HL-60 (cell line): Measurements from ENCODE around the gene FAM240A.

Experiments
- DNase-seq, 2 experiments: peaks; one replicate each; pipeline ENCODE4 v3.0.0-alpha.2; 2010 to 2020; ENCODE audit warnings: low read depth in 1 of 2, low spot score in 1 of 2
- H3K27ac ChIP-seq: fragments of 250-450 bp; sonication (Bioruptor Pico); replicated peaks from 2 replicates; pipeline ENCODE4 v1.5.1; 2020; ENCODE audit warnings: mild to moderate bottlenecking, moderate library complexity
- H3K27me3 ChIP-seq: fragments of 250-450 bp; sonication (Bioruptor Pico); 2 replicates; pipeline ENCODE4 v1.5.1; 2021; ENCODE audit warnings: mild to moderate bottlenecking, moderate library complexity; ENCODE audit not compliant: insufficient read depth, poor library complexity, severe bottlenecking
- H3K4me3 ChIP-seq: replicated peaks from 2 replicates; pipeline ENCODE4 v1.5.1; 2011; ENCODE audit warnings: mild to moderate bottlenecking, control low read depth, low read length; ENCODE audit not compliant: insufficient read depth
- CTCF ChIP-seq: IDR thresholded peaks from one replicate; pipeline ENCODE4 v1.5.1; 2011; ENCODE audit warnings: low read length, control low read depth, inconsistent platforms; ENCODE audit not compliant: insufficient read depth
- GABPA ChIP-seq: IDR thresholded peaks from 2 replicates; pipeline ENCODE4 v1.6.1; 2012; ENCODE audit warnings: low read depth
- POLR2AphosphoS5 ChIP-seq: IDR thresholded peaks from 2 replicates; pipeline ENCODE4 v1.6.1; 2012; ENCODE audit warnings: low read depth
- REST ChIP-seq: IDR thresholded peaks from 2 replicates; pipeline ENCODE4 v1.6.1; 2012; ENCODE audit warnings: low read depth; ENCODE audit not compliant: insufficient replicate concordance
- SPI1 ChIP-seq: IDR thresholded peaks from 2 replicates; pipeline ENCODE4 v1.6.1; 2012; ENCODE audit warnings: low read depth, mild to moderate bottlenecking, borderline replicate concordance
- long read RNA-seq: library from polyadenylated mRNA; unstranded; transcript quantifications from one replicate; pipeline ENCODE4 v2.0.0, GENCODE V29; 2020

Gene FAM240A
- long read RNA-seq, result 0 reads

- H3K4me3 ChIP-seq, result no peak within 1 kb of the TSS
- H3K27me3 ChIP-seq, result peaks cover 7% of the 10 kb centered on the region
- TF ChIP-seq REST (no peak), POLR2AphosphoS5 (no peak)
- no peak for DNase-seq
- no peak within 1 kb of the TSS for H3K27ac ChIP-seq
Measured at GRCh38 chr3:46612324-46612723, at the start of gene FAM240A. Gene FAM240A (plus strand): TSS chr3:46612525. CDS start chr3:46612684, 159 bp downstream.

GRCh38 chr3:46564190-46565021 is 47.9 kb upstream of the FAM240A start:
- no peak overlapping the region for H3K27ac ChIP-seq
- DNase-seq, result no peak
- H3K27me3 ChIP-seq, result peaks cover 18% of the 10 kb centered on the region
- TF ChIP-seq POLR2AphosphoS5 (no peak), REST (no peak), CTCF (no peak)
- H3K4me3 ChIP-seq, result no peak overlapping the region

DNA sequence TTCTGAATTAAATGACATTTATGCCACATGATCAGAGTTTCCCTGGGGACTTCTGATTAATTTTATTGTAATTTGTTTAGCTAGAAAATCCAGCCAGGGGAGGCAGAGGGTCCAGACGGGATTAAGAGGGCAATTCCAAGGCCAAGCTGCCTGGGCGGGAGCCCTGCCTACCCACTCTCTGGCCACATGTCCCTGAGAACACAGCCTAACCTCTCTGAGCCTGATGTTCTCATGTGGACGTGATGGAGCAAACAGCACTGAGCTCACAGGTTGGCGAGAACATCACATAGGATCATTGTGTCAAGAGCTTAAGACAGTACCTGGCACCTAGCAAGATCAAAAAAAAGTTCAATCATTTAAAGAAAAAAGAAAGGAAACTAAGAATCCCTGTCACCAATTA is 47.2 kb upstream of the FAM240A start:
- no peak for TF ChIP-seq REST
- TF ChIP-seq GABPA, result no peak
- no peak for TF ChIP-seq SPI1
- TF ChIP-seq POLR2AphosphoS5, result no peak
- no peak for TF ChIP-seq CTCF
- no peak for DNase-seq
- peaks cover 18% of the 10 kb centered on the region for H3K27me3 ChIP-seq
- H3K27ac ChIP-seq, result no peak overlapping the region
- no peak overlapping the region for H3K4me3 ChIP-seq
